Transverse colon (tissue), 4 donors: ENCODE measurements around the gene PSMB7. TPM values are rescaled to one million over a fixed set of nuclear protein-coding genes. Genes with fewer than 3 reads are reported as not detected.

Experiments
- DNase-seq: peaks from one replicate; pipeline ENCODE4 v3.0.0-alpha.2; 2019
- H3K27ac ChIP-seq, 4 donors: fragments of 200-600 bp; sonication (generic); 2 replicates each; pipeline ENCODE4 v1.5.1; 2016 to 2018; ENCODE audit warnings: inconsistent platforms in 4 of 4
- H3K27me3 ChIP-seq: fragments of 200-600 bp; sonication (generic); 2 replicates; pipeline ENCODE4 v1.5.1; 2017; ENCODE audit warnings: inconsistent platforms
- H3K36me3 ChIP-seq, 4 donors: fragments of 200-600 bp; sonication (generic); 2 replicates each; pipeline ENCODE4 v1.5.1; 2017 to 2019; ENCODE audit warnings: inconsistent platforms in 4 of 4
- H3K4me1 ChIP-seq, 4 donors: fragments of 200-600 bp; sonication (generic); 2 replicates each; pipeline ENCODE4 v1.5.1; 2017 to 2020; ENCODE audit warnings: inconsistent platforms in 4 of 4
- H3K4me3 ChIP-seq, 4 donors: fragments of 200-600 bp; sonication (generic); 1 replicate in 1 of 4; 2 replicates in 3 of 4; pipeline versions ENCODE4 v1.5.1 to v1.6.1; 2017 to 2019; ENCODE audit warnings: inconsistent platforms in 4 of 4
- H3K9me3 ChIP-seq, 2 donors: fragments of 200-600 bp; sonication (generic); 2 replicates each; pipeline ENCODE4 v1.5.1; 2017 to 2019; ENCODE audit warnings: inconsistent platforms in 2 of 2
- EP300 ChIP-seq: sonication (generic); formaldehyde crosslinking; IDR thresholded peaks from one replicate; pipeline ENCODE4 v1.6.1; 2017; ENCODE audit warnings: antibody characterized with exemption, low read depth
- POLR2A ChIP-seq: fragments of 450-650 bp; IDR thresholded peaks from one replicate; pipeline ENCODE4 v1.6.1; 2016; ENCODE audit warnings: antibody characterized with exemption, mild to moderate bottlenecking, moderate library complexity
- POLR2AphosphoS5 ChIP-seq, 3 donors: sonication (generic); formaldehyde crosslinking; IDR thresholded peaks; one replicate each; pipeline ENCODE4 v1.6.1; 2016; ENCODE audit warnings: antibody characterized with exemption in 3 of 3
- WGBS, 2 donors: methylation state at CpG; one replicate each; pipeline ENCODE4 v1.1.5; 2018; ENCODE audit warnings: low coverage in 1 of 2; 5-methylcytosine and 5-hydroxymethylcytosine counted together
- in situ Hi-C, 4 donors: fragments of 200-750 bp; cut with MboI; loops; one replicate each; pipeline versions ENCODE4 v1.15.0 to v1.15.1; 2017; ENCODE audit warnings: low sequenced_read_pairs in 3 of 4, low pct_ligation_motif_present in 1 of 4, low pct_unique_long_range_greater_than_20kb in 1 of 4
- intact Hi-C: fragments of 100-400 bp; cut with DNase I; formaldehyde crosslinking; loops from one replicate; pipeline ENCODE4 v1.15.1; 2023; ENCODE audit warnings: low total_unique reads
- total RNA-seq, 4 donors: library from RNA; depleted of rRNA; stranded (reverse); fragments of >200 nt; gene quantifications; one replicate each; pipeline ENCODE4 v1.1.0, GENCODE V29; 2016
- TF ChIP-seq, protein P1 (sequence below), 5 experiments: fragments of 200-600 bp in 3 of 5; fragments of 450-650 bp in 2 of 5; sonication (generic) in 3 of 5; IDR thresholded peaks; 1 replicate in 2 of 5; 2 replicates in 3 of 5; pipeline ENCODE4 v1.5.1; 2016 to 2017; ENCODE audit warnings: antibody characterized with exemption in 5 of 5, inconsistent platforms in 3 of 5, mild to moderate bottlenecking in 2 of 5, moderate library complexity in 1 of 5

Gene PSMB7
- total RNA-seq, 4 donors from 2014 or later = 11.6 to 136 (median 51.6) TPM

DNA sequence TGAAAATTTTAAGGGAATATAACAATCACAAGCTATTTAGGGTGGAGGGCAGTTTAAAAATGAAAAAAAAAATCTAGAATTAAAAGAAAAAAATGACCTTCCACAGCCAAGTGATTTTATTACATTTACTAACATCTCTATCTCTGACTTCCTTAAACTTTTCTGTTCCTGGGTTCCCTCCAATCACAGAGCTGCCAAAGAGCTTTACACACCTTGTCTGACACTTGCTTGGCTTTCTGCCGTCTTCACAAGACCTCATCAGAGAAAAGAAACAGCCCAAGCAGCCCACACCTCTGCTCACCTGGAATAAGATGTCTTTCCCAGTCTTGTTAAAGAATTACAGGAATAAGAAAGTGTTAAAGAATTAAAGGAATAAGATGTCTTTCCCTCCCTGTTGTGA lies 38.9 kb downstream of the PSMB7 start:
- in situ Hi-C loops = no loop called here

DNA sequence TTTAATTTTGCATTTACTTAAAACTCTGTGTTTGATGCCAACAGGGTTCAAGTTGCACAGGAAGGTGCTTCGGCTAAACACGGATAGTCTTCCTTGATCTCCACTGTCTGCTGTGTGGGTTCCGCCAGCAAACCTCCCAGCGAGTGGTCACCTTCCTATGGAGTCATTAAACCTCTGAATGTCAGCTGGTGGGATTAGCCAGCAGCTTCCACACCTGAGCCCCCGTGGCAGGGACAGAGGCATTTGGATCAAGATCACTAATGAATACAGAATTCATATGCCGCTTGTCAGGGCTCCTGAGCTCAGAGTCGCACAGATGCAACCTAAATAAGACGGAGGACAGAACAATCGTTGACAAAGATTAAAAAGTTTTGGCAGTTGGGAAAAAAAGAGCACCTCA lies 39.5 kb downstream of the PSMB7 start:
- Histone ChIP-seq H3K27ac (no peak overlapping the region), H3K36me3 (peaks cover 0 to 7% (median 0%) of the 10 kb centered on the region in 4 donors), H3K4me1 (peaks cover 0 to 7% (median 0%) of the 10 kb centered on the region in 4 donors), H3K27me3 (no peaks in the 10 kb centered on the region), H3K4me3 (no peak overlapping the region), H3K9me3 (no peaks in the 10 kb centered on the region)
- WGBS, 2 donors = 92 to 96% methylated on average over 9 of the region's 9 CpGs
- intact Hi-C loops = loop anchor here (1.0 kb wide), 1 partner anchor 33 kb away; no protein-coding TSS in a partner anchor
- TF ChIP-seq POLR2AphosphoS5 (IDR thresholded peaks at IDR 0.05) (no peak), POLR2A (no peak), EP300 (no peak)
- TF ChIP-seq, protein P1, sequence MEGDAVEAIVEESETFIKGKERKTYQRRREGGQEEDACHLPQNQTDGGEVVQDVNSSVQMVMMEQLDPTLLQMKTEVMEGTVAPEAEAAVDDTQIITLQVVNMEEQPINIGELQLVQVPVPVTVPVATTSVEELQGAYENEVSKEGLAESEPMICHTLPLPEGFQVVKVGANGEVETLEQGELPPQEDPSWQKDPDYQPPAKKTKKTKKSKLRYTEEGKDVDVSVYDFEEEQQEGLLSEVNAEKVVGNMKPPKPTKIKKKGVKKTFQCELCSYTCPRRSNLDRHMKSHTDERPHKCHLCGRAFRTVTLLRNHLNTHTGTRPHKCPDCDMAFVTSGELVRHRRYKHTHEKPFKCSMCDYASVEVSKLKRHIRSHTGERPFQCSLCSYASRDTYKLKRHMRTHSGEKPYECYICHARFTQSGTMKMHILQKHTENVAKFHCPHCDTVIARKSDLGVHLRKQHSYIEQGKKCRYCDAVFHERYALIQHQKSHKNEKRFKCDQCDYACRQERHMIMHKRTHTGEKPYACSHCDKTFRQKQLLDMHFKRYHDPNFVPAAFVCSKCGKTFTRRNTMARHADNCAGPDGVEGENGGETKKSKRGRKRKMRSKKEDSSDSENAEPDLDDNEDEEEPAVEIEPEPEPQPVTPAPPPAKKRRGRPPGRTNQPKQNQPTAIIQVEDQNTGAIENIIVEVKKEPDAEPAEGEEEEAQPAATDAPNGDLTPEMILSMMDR (IDR thresholded peaks at IDR 0.05) = no peak
- in situ Hi-C loops = no loop called here
- no peak for DNase-seq

More for the DNA sequence above, 38.9 kb downstream of the PSMB7 start:
- no peak for DNase-seq
- H3K4me1 ChIP-seq = peaks cover 0 to 7% (median 0%) of the 10 kb centered on the region in 4 donors
- no peaks in the 10 kb centered on the region for H3K27me3 ChIP-seq
- H3K27ac ChIP-seq = no peak overlapping the region
- H3K4me3 ChIP-seq = no peak overlapping the region
- peaks cover 0 to 7% (median 0%) of the 10 kb centered on the region in 4 donors for H3K36me3 ChIP-seq
- H3K9me3 ChIP-seq = no peaks in the 10 kb centered on the region
- 56% methylated on average over 1 of the region's 1 CpG; no CpG with 5 or more reads in 1 of the 2 donors for WGBS, 2 donors
- TF ChIP-seq POLR2A = no peak
- TF ChIP-seq, protein P1 (IDR thresholded peaks at IDR 0.05) = no peak
- no peak for TF ChIP-seq EP300
- TF ChIP-seq POLR2AphosphoS5 (IDR thresholded peaks at IDR 0.05) = no peak
- intact Hi-C loops = loop anchor here (1.0 kb wide), 1 partner anchor 34 kb away; no protein-coding TSS in a partner anchor

DNA sequence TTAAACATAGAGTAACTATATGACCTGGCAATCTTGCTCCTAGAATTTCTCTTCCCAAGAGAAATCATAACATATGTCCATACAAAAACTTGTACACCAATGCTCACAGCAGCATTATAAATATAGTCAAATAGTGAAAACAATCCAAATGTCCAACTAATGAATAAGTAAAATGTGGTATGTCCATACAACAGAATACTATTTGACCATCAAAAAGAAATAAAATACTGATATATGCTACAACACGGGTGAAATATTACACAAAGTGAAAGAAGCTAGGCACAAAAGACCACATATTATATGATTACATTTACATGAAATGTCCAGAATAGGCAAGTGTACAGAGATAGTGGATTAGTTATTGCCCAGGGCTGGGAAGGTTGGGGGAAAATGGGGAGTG lies 41.4 kb downstream of the PSMB7 start:
- no peaks in the 10 kb centered on the region for H3K36me3 ChIP-seq
- WGBS, 2 donors = 97 to 100% methylated on average over 1 of the region's 1 CpG

DNA sequence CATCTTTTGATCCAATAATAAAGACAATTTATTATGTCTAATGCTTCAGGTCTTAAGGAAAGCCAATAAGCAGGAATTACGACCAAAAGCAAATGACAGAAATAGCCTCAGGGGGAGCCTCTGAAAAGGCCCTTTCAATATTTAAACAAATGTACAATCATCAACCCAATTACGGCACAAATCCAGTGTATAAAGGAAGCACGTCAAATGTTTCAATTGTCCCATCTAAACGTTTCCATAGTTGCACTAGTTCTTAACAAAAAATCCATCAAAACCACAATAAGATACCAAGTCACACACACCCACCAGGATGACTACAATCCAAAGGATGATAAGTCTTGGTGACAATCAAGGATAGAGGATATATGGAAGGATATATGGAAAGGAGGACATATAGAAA lies 41.9 kb downstream of the PSMB7 start:
- H3K9me3 ChIP-seq = no peaks in the 10 kb centered on the region
- H3K4me3 ChIP-seq = no peak overlapping the region
- no peak for DNase-seq
- in situ Hi-C loops = no loop called here
- TF ChIP-seq EP300 = no peak
- TF ChIP-seq POLR2AphosphoS5 (IDR thresholded peaks at IDR 0.05) = no peak
- intact Hi-C loops = no loop called here
- no peaks in the 10 kb centered on the region for H3K36me3 ChIP-seq
- H3K4me1 ChIP-seq = peaks cover 0 to 7% (median 0%) of the 10 kb centered on the region in 4 donors
- no peak overlapping the region for H3K27ac ChIP-seq
- WGBS, 2 donors = 80 to 91% methylated on average over 4 of the region's 4 CpGs
- no peaks in the 10 kb centered on the region for H3K27me3 ChIP-seq

More for the DNA sequence above, 41.4 kb downstream of the PSMB7 start:
- DNase-seq = no peak
- intact Hi-C loops = no loop called here
- Histone ChIP-seq H3K4me3 (no peak overlapping the region), H3K4me1 (peaks cover 0 to 7% (median 0%) of the 10 kb centered on the region in 4 donors), H3K27me3 (no peaks in the 10 kb centered on the region), H3K27ac (no peak overlapping the region), H3K9me3 (no peaks in the 10 kb centered on the region)
- TF ChIP-seq POLR2A (no peak), POLR2AphosphoS5 (IDR thresholded peaks at IDR 0.05) (no peak), EP300 (no peak)
- TF ChIP-seq, protein P1 (IDR thresholded peaks at IDR 0.05) = no peak
- in situ Hi-C loops = no loop called here

DNA sequence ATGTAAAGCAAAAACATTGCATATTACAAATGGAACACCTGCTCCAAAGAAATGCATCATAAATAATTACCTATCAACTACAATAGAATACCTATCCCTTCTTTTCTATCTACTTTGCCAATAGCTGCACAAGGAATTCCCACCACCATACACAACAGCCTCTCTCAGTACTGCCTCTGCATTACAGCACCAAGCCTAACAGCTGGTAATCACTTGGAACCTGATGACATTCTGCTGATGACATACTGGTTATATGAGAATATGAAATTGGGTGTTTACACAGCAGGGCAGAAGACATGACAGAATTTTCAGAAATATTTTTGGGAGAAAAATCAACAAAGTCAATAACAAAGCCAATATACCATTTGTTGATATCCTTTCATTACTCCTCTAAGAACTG lies 43.2 kb downstream of the PSMB7 start:
- Histone ChIP-seq H3K27ac (no peak overlapping the region), H3K4me3 (no peak overlapping the region), H3K4me1 (no peaks in the 10 kb centered on the region), H3K9me3 (no peaks in the 10 kb centered on the region), H3K27me3 (no peaks in the 10 kb centered on the region), H3K36me3 (no peaks in the 10 kb centered on the region)
- intact Hi-C loops (no loop called here), in situ Hi-C loops (no loop called here)
- DNase-seq = no peak
- no peak for TF ChIP-seq POLR2AphosphoS5 (IDR thresholded peaks at IDR 0.05)
- no peak for TF ChIP-seq POLR2A
- TF ChIP-seq, protein P1 (IDR thresholded peaks at IDR 0.05) = no peak
- TF ChIP-seq EP300 = no peak
